HepG2 (cell line): Measurements from ENCODE around the gene SPIRE1. TPM values are rescaled to one million over a fixed set of nuclear protein-coding genes. Genes with fewer than 3 reads are reported as not detected.

Experiments
- ATF7-NPFF ChIP-seq: sonication (generic); formaldehyde crosslinking; IDR thresholded peaks from 2 replicates; pipeline ENCODE4 v1.8.1; 2023; ENCODE audit warnings: mild to moderate bottlenecking, low read depth, missing genetic modification reagents, moderate library complexity
- FOXJ3 ChIP-seq: sonication (generic); formaldehyde crosslinking; IDR thresholded peaks from 2 replicates; pipeline ENCODE4 v1.4.0; 2020; ENCODE audit warnings: missing genetic modification reagents, mild to moderate bottlenecking, borderline replicate concordance
- GATAD1 ChIP-seq: IDR thresholded peaks from 2 replicates; pipeline ENCODE4 v1.6.1; 2016; ENCODE audit warnings: missing genetic modification reagents, missing compliant biosample characterization
- GATAD2A ChIP-seq: IDR thresholded peaks from 2 replicates; pipeline ENCODE4 v1.6.1; 2016
- HMGA1 ChIP-seq: sonication (generic); formaldehyde crosslinking; conservative IDR thresholded peaks from 2 replicates; pipeline ENCODE4 v1.4.0; 2020; ENCODE audit warnings: missing genetic modification reagents
- KMT2A ChIP-seq: sonication (generic); formaldehyde crosslinking; IDR thresholded peaks from 2 replicates; pipeline ENCODE4 v1.4.0; 2020; ENCODE audit warnings: missing genetic modification reagents
- MIER2 ChIP-seq: IDR thresholded peaks from 2 replicates; pipeline ENCODE4 v1.6.1; 2016; ENCODE audit warnings: missing biosample characterization, missing genetic modification reagents
- MIER3 ChIP-seq: IDR thresholded peaks from 2 replicates; pipeline ENCODE4 v1.6.1; 2016; ENCODE audit warnings: missing compliant biosample characterization, borderline replicate concordance
- NFATC3 ChIP-seq: sonication (generic); formaldehyde crosslinking; IDR thresholded peaks from 2 replicates; pipeline ENCODE4 v1.5.1; 2020; ENCODE audit warnings: mild to moderate bottlenecking, missing genetic modification reagents
- POGZ ChIP-seq: sonication (generic); formaldehyde crosslinking; IDR thresholded peaks from 2 replicates; pipeline ENCODE4 v1.4.0; 2020; ENCODE audit warnings: mild to moderate bottlenecking, missing genetic modification reagents
- POLR2A ChIP-seq, 2 experiments: IDR thresholded peaks; 2 replicates each; pipeline ENCODE4 v1.6.1; 2011; ENCODE audit warnings: low read depth in 2 of 2, low read length in 2 of 2, mild to moderate bottlenecking in 1 of 2, moderate library complexity in 1 of 2; ENCODE audit not compliant: insufficient read depth in 1 of 2
- SIN3B ChIP-seq: fragments of 150-350 bp; IDR thresholded peaks from 2 replicates; pipeline ENCODE4 v1.6.1; 2014; ENCODE audit warnings: low read length
- SMAD1 ChIP-seq: sonication (generic); formaldehyde crosslinking; IDR thresholded peaks from 2 replicates; pipeline ENCODE4 v1.4.0; 2020; ENCODE audit warnings: missing genetic modification reagents, low read depth, mild to moderate bottlenecking, borderline replicate concordance
- SPEN ChIP-seq: sonication (generic); formaldehyde crosslinking; IDR thresholded peaks from 2 replicates; pipeline ENCODE4 v1.5.1; 2020; ENCODE audit warnings: low read depth, mild to moderate bottlenecking, missing genetic modification reagents
- TEAD3 ChIP-seq: optimal IDR thresholded peaks from 2 replicates; pipeline ENCODE3; 2016; ENCODE audit warnings: borderline replicate concordance
- ZFP82 ChIP-seq: sonication (generic); formaldehyde crosslinking; IDR thresholded peaks from 2 replicates; pipeline ENCODE4 v1.5.1; 2020; ENCODE audit warnings: mild to moderate bottlenecking, missing genetic modification reagents, borderline replicate concordance
- ZFX ChIP-seq: sonication (generic); formaldehyde crosslinking; IDR thresholded peaks from 2 replicates; pipeline ENCODE4 v1.4.0; 2020; ENCODE audit warnings: mild to moderate bottlenecking, low read depth, missing genetic modification reagents, moderate library complexity
- ZNF224 ChIP-seq: sonication (generic); formaldehyde crosslinking; IDR thresholded peaks from 2 replicates; pipeline ENCODE4 v1.5.0; 2020; ENCODE audit warnings: mild to moderate bottlenecking, missing genetic modification reagents
- ZNF431 ChIP-seq: sonication (generic); formaldehyde crosslinking; IDR thresholded peaks from 2 replicates; pipeline ENCODE4 v1.9.0; 2022; ENCODE audit warnings: missing genetic modification reagents, low read depth, mild to moderate bottlenecking, borderline replicate concordance
- ZNF747 ChIP-seq: sonication (generic); formaldehyde crosslinking; IDR thresholded peaks from 2 replicates; pipeline ENCODE4 v1.8.1; 2023; ENCODE audit warnings: missing genetic modification reagents, mild to moderate bottlenecking, borderline replicate concordance
- ZNF788 ChIP-seq: sonication (generic); formaldehyde crosslinking; IDR thresholded peaks from 2 replicates; pipeline ENCODE4 v1.5.0; 2020; ENCODE audit warnings: mild to moderate bottlenecking, missing genetic modification reagents, borderline replicate concordance
- polyA plus RNA-seq, 8 experiments: library from polyadenylated mRNA; depleted of rRNA in 3 of 8; stranded (reverse) in 7 of 8; unstranded in 1 of 8; fragments of >200 nt; fragmentation: Illumina TruSeq in 4 of 8; extraction: Trizol in 4 of 8; gene quantifications; 2 replicates each; pipeline versions ENCODE4 v1.2.1 to v1.2.3, GENCODE V29; 2011 to 2016; ENCODE audit warnings: low read depth in 4 of 8, missing spikeins in 1 of 8, mixed read lengths in 1 of 8; ENCODE audit not compliant: insufficient read depth in 1 of 8
- total RNA-seq, 5 experiments: library from RNA; depleted of rRNA; stranded (reverse); fragments of >200 nt; fragmentation: Illumina TruSeq; extraction: Trizol; gene quantifications; 2 replicates each; pipeline ENCODE4 v1.2.3, GENCODE V29; 2016; ENCODE audit warnings: low read depth in 1 of 5
- TF ChIP-seq, protein P1 (sequence below): sonication (generic); formaldehyde crosslinking; IDR thresholded peaks from 2 replicates; pipeline ENCODE4 v1.4.0; 2020; ENCODE audit warnings: missing genetic modification reagents; ENCODE audit errors: not compliant biosample characterization
- TF ChIP-seq, protein P2 (sequence below): sonication (generic); formaldehyde crosslinking; IDR thresholded peaks from 2 replicates; pipeline ENCODE4 v1.4.0; 2020; ENCODE audit warnings: missing genetic modification reagents, borderline replicate concordance
- TF ChIP-seq, protein P3 (sequence below): sonication (generic); formaldehyde crosslinking; IDR thresholded peaks from 2 replicates; pipeline ENCODE4 v1.4.0; 2020; ENCODE audit warnings: missing genetic modification reagents, borderline replicate concordance

Gene SPIRE1
- total and polyA plus RNA-seq, 2 of the 13 experiments (the other 11 are each of a cell fraction or from before 2014, with no cell fraction given) = 9.9 to 21.3 TPM

DNA sequence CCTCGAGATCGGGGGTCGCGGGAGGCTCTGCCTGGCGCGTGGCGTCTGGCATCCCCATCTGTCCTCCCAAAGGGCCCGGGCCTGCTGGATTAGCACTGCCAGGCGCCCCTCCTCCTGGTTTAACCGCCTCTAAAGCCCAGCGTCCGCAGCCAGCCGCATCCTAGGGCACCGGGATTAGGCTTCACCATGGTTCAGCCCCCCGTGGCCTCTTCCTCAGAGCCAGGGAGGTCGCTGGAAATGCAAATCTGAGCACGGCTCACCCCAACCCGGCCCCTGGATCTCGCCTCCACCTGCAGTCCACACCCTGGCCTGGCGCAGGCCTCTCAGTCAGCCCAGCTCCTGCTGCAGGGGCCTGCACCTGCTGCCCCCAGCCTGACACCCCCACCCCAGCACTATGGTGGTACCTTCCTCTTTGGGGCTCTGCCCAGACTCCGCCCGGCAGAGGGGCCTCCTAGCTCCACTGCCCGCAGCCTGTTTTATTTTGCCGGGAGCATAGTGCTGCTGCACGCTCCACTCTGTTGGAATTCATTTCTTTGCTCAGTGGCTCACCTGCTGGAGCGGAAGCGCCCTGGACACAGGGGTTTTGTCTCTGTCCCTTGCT, 237.0 kb downstream of the SPIRE1 start (continued):
- TF ChIP-seq, protein P1, sequence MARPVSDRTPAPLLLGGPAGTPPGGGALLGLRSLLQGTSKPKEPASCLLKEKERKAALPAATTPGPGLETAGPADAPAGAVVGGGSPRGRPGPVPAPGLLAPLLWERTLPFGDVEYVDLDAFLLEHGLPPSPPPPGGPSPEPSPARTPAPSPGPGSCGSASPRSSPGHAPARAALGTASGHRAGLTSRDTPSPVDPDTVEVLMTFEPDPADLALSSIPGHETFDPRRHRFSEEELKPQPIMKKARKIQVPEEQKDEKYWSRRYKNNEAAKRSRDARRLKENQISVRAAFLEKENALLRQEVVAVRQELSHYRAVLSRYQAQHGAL (CRISPR knock-in tag) = peak; percentile 31
- TF ChIP-seq SMAD1 (CRISPR knock-in tag) = no peak
- TF ChIP-seq SPEN (CRISPR knock-in tag) = peak; percentile 63; the same call in 1 of the 2 replicates
- TF ChIP-seq, protein P2, sequence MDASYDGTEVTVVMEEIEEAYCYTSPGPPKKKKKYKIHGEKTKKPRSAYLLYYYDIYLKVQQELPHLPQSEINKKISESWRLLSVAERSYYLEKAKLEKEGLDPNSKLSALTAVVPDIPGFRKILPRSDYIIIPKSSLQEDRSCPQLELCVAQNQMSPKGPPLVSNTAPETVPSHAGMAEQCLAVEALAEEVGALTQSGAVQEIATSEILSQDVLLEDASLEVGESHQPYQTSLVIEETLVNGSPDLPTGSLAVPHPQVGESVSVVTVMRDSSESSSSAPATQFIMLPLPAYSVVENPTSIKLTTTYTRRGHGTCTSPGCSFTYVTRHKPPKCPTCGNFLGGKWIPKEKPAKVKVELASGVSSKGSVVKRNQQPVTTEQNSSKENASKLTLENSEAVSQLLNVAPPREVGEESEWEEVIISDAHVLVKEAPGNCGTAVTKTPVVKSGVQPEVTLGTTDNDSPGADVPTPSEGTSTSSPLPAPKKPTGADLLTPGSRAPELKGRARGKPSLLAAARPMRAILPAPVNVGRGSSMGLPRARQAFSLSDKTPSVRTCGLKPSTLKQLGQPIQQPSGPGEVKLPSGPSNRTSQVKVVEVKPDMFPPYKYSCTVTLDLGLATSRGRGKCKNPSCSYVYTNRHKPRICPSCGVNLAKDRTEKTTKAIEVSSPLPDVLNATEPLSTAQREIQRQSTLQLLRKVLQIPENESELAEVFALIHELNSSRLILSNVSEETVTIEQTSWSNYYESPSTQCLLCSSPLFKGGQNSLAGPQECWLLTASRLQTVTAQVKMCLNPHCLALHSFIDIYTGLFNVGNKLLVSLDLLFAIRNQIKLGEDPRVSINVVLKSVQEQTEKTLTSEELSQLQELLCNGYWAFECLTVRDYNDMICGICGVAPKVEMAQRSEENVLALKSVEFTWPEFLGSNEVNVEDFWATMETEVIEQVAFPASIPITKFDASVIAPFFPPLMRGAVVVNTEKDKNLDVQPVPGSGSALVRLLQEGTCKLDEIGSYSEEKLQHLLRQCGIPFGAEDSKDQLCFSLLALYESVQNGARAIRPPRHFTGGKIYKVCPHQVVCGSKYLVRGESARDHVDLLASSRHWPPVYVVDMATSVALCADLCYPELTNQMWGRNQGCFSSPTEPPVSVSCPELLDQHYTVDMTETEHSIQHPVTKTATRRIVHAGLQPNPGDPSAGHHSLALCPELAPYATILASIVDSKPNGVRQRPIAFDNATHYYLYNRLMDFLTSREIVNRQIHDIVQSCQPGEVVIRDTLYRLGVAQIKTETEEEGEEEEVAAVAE (CRISPR knock-in tag) = 0 out of 2 replicates have a peak, but pooled peaks have one; percentile 52
- peak; percentile 56 to 65 for TF ChIP-seq POLR2A (IDR thresholded peaks at IDR 0.05; ENCODE audit: insufficient read depth in 1 of 2, low read depth in 2 of 2, low read length in 2 of 2)
- no peak for TF ChIP-seq SIN3B
- TF ChIP-seq ZNF788 (CRISPR knock-in tag) = peak; percentile 62; the same call in 1 of the 2 replicates
- peak; percentile 94 for TF ChIP-seq ZFX (CRISPR knock-in tag)
- TF ChIP-seq MIER2 = 0 out of 2 replicates have a peak, but pooled peaks have one; percentile 24
- TF ChIP-seq GATAD1 (CRISPR knock-in tag) = peak; percentile 28; the same call in 1 of the 2 replicates
- 0 out of 2 replicates have a peak, but pooled peaks have one; percentile 42 for TF ChIP-seq ZNF747 (CRISPR knock-in tag)
- no peak for TF ChIP-seq MIER3 (CRISPR knock-in tag)
- no peak for TF ChIP-seq ZNF431 (CRISPR knock-in tag)
- TF ChIP-seq KMT2A (CRISPR knock-in tag) = peak; percentile 76
- TF ChIP-seq, protein P3, sequence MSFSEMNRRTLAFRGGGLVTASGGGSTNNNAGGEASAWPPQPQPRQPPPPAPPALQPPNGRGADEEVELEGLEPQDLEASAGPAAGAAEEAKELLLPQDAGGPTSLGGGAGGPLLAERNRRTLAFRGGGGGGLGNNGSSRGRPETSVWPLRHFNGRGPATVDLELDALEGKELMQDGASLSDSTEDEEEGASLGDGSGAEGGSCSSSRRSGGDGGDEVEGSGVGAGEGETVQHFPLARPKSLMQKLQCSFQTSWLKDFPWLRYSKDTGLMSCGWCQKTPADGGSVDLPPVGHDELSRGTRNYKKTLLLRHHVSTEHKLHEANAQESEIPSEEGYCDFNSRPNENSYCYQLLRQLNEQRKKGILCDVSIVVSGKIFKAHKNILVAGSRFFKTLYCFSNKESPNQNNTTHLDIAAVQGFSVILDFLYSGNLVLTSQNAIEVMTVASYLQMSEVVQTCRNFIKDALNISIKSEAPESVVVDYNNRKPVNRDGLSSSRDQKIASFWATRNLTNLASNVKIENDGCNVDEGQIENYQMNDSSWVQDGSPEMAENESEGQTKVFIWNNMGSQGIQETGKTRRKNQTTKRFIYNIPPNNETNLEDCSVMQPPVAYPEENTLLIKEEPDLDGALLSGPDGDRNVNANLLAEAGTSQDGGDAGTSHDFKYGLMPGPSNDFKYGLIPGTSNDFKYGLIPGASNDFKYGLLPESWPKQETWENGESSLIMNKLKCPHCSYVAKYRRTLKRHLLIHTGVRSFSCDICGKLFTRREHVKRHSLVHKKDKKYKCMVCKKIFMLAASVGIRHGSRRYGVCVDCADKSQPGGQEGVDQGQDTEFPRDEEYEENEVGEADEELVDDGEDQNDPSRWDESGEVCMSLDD (CRISPR knock-in tag) = peak; percentile 35; the same call in 1 of the 2 replicates
- no peak for TF ChIP-seq HMGA1
- TF ChIP-seq ZFP82 (CRISPR knock-in tag) = peak; percentile 73
- no peak for TF ChIP-seq NFATC3 (CRISPR knock-in tag)
- peak; percentile 47 for TF ChIP-seq TEAD3 (CRISPR knock-in tag)
- no peak for TF ChIP-seq ZNF224 (CRISPR knock-in tag)
- TF ChIP-seq ATF7-NPFF = 0 out of 2 replicates have a peak, but pooled peaks have one; percentile 66
- TF ChIP-seq GATAD2A (CRISPR knock-in tag) = peak; percentile 60
- no peak for TF ChIP-seq FOXJ3 (CRISPR knock-in tag)
- TF ChIP-seq POGZ = peak; percentile 62; the same call in 1 of the 2 replicates
